Heart left ventricle (tissue), 13 donors: Measurements from ENCODE around the gene CRACDL.

Experiments
- CTCF ChIP-seq, 12 donors: fragments of 200-600 bp; sonication (generic) in 4 of 12; IDR thresholded peaks; one replicate each; pipeline versions ENCODE4 v1.5.0 to v1.8.0; 2018 to 2022; ENCODE audit warnings: antibody characterized with exemption in 12 of 12, mild to moderate bottlenecking in 5 of 12
- POLR2A ChIP-seq, 2 donors: fragments of 450-650 bp; IDR thresholded peaks; one replicate each; pipeline ENCODE4 v1.6.1; 2017; ENCODE audit warnings: antibody characterized with exemption in 2 of 2, mild to moderate bottlenecking in 2 of 2, moderate library complexity in 2 of 2
- donor health status: ischemic (EF 13 %, LVEDD 7.1; RV severe dilation, severe dysfunction).
- donor health status: DM: no; HTN: yes; CAD: no.
- donor health status: DM: no; HTN: no; CAD: no.
- donor health status: ischemic (EF 25% LVEDD 6.9; RV normal size, moderate dysfunction).
- donor health status: ischemic (EF 25% LVEDD 5.7; RV mildly dilated, moderate dysfunction).
- donor health status: ischemic (EF 35%, LVEDD 5.7; RV mildly dilated, moderate dysfunction).
- donor health status: nonischemic (EF 11% LVEDD 7.7; RV severe dilation, severe dysfunction).
- donor health status: DM: yes; HTN: yes; CAD: no.
- donor health status: PGD.
- donor health status: ischemic (EF 29% LVEDD 5.4; RV normal size, mild dysfunction).
- donor health status: nonischemic (EF 23%, LVEDD 6.1; RV moderate dilation, normal function).

GRCh38 chr2:98870516-98871158, 65.4 kb downstream of the CRACDL start:
- TF ChIP-seq CTCF (IDR thresholded peaks at IDR 0.05) (no peak), POLR2A (IDR thresholded peaks at IDR 0.05) (no peak)
